Smooth muscle cell (in vitro differentiated cells): ENCODE data around the gene ACKR3. TPM values are rescaled to one million over a fixed set of nuclear protein-coding genes. Genes with fewer than 3 reads are reported as not detected.

Source experiments
- DNase-seq: peaks from one replicate; lab custom pipeline; 2025; ENCODE audit not compliant: unreplicated experiment; lab: John Stamatoyannopoulos, UW
- H2AFZ ChIP-seq: fragments of 200-600 bp; sonication (generic); 2 replicates; pipeline ENCODE4 v1.6.0; 2016; ENCODE audit warnings: antibody characterized with exemption, low read depth, mild to moderate bottlenecking
- H3F3A ChIP-seq: fragments of 200-600 bp; sonication (generic); 2 replicates; pipeline ENCODE4 v1.6.0; 2017; ENCODE audit warnings: antibody characterized with exemption, low read depth
- H3K27ac ChIP-seq: fragments of 200-600 bp; sonication (generic); 2 replicates; pipeline ENCODE4 v1.5.1; 2016; ENCODE audit warnings: low read depth, mild to moderate bottlenecking
- H3K27me3 ChIP-seq: fragments of 200-600 bp; sonication (generic); 2 replicates; pipeline ENCODE4 v1.6.1; 2016; ENCODE audit warnings: low read depth, mild to moderate bottlenecking
- H3K36me3 ChIP-seq: fragments of 200-600 bp; sonication (generic); 2 replicates; pipeline ENCODE4 v1.5.1; 2016; ENCODE audit warnings: low read depth
- H3K4me1 ChIP-seq: fragments of 200-600 bp; sonication (generic); 2 replicates; pipeline ENCODE4 v1.5.1; 2016; ENCODE audit warnings: low read depth
- H3K4me2 ChIP-seq: fragments of 200-600 bp; sonication (generic); 2 replicates; pipeline ENCODE4 v1.6.0; 2016; ENCODE audit warnings: mild to moderate bottlenecking
- H3K4me3 ChIP-seq: fragments of 200-600 bp; sonication (generic); 2 replicates; pipeline ENCODE4 v1.5.1; 2016; ENCODE audit warnings: mild to moderate bottlenecking
- H3K79me2 ChIP-seq: fragments of 200-600 bp; sonication (generic); 2 replicates; pipeline ENCODE4 v1.6.0; 2016; ENCODE audit warnings: low read depth, mild to moderate bottlenecking
- H3K9ac ChIP-seq: fragments of 200-600 bp; sonication (generic); 2 replicates; pipeline ENCODE4 v1.6.0; 2016; ENCODE audit warnings: low read depth
- H3K9me3 ChIP-seq: fragments of 200-600 bp; sonication (generic); replicated peaks from 2 replicates; pipeline ENCODE4 v1.5.1; 2016; ENCODE audit warnings: low read depth
- H4K20me1 ChIP-seq: fragments of 200-600 bp; sonication (generic); 2 replicates; pipeline ENCODE4 v1.6.0; 2016; ENCODE audit warnings: low read depth
- WGBS: methylation state at CpG from one replicate; pipeline ENCODE4 v1.1.7; 2016; ENCODE audit warnings: low lambda C conversion rate; 5-methylcytosine and 5-hydroxymethylcytosine counted together
- polyA plus RNA-seq: library from polyadenylated mRNA; unstranded; fragments of >200 nt; fragmentation: Nextera tagmentation; extraction: Ambion mirVana; gene quantifications from 2 replicates; pipeline ENCODE4 v1.2.1, GENCODE V29; 2016
- total RNA-seq: library from RNA; depleted of rRNA; stranded (reverse); fragments of >200 nt; gene quantifications from 2 replicates; pipeline ENCODE4 v1.2.3, GENCODE V29; 2014
- TF ChIP-seq, protein P1 (sequence below): fragments of 200-600 bp; sonication (generic); IDR thresholded peaks from 2 replicates; pipeline ENCODE4 v1.5.1; 2017; ENCODE audit warnings: borderline replicate concordance, mild to moderate bottlenecking, antibody characterized with exemption; ENCODE audit not compliant: insufficient read depth, poor library complexity, severe bottlenecking

ACKR3 gene
- total and polyA plus RNA-seq, 2 experiments from 2014 or later, result 44.6 to 72.5 TPM

DNA sequence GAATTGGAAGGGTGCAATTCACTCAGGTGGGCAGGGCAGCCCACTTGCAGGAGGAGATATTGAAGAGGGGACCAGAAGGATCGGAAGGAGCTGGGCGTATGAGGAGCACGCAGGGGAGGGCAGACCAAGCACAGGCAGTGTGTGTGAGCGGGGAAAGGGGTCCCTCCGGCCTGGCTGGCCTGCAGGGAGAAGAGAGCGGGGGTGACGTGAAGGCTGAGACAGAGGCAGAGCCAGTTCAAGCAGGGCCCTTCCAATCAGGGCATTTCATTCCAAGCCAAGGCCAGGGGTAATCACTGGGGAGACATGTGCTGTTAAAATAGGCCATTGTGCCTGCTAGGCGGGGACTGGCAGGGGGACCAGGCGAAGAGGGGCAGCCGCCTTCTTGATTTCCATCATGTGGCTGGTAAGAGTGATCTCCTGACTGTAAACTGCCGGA is 62.2 kb downstream of the ACKR3 start:
- H3F3A ChIP-seq, result peaks cover 7% of the 10 kb centered on the region
- H2AFZ ChIP-seq, result no peak overlapping the region
- H3K27me3 ChIP-seq, result no peaks in the 10 kb centered on the region
- H3K4me2 ChIP-seq, result peak overlapping the region; percentile 71
- no peak for DNase-seq
- no peaks in the 10 kb centered on the region for H3K36me3 ChIP-seq
- H4K20me1 ChIP-seq, result no peaks in the 10 kb centered on the region
- H3K9me3 ChIP-seq, result no peaks in the 10 kb centered on the region
- H3K9ac ChIP-seq, result no peak overlapping the region
- H3K79me2 ChIP-seq, result no peaks in the 10 kb centered on the region
- H3K27ac ChIP-seq, result no peak overlapping the region
- TF ChIP-seq, protein P1, sequence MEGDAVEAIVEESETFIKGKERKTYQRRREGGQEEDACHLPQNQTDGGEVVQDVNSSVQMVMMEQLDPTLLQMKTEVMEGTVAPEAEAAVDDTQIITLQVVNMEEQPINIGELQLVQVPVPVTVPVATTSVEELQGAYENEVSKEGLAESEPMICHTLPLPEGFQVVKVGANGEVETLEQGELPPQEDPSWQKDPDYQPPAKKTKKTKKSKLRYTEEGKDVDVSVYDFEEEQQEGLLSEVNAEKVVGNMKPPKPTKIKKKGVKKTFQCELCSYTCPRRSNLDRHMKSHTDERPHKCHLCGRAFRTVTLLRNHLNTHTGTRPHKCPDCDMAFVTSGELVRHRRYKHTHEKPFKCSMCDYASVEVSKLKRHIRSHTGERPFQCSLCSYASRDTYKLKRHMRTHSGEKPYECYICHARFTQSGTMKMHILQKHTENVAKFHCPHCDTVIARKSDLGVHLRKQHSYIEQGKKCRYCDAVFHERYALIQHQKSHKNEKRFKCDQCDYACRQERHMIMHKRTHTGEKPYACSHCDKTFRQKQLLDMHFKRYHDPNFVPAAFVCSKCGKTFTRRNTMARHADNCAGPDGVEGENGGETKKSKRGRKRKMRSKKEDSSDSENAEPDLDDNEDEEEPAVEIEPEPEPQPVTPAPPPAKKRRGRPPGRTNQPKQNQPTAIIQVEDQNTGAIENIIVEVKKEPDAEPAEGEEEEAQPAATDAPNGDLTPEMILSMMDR, result no peak
- WGBS, result 87% methylated on average over 11 of the region's 11 CpGs
- H3K4me1 ChIP-seq, result peaks cover 4% of the 10 kb centered on the region
- no peak overlapping the region for H3K4me3 ChIP-seq
